Stimulated activated CD4-positive, alpha-beta T cell treated with anti-CD3 and anti-CD28 coated beads, TNF-alpha, amount 100 ng/mL, for 48 hours (primary cell): ENCODE data around the gene MRPL36.

Source experiments
- DNase-seq, 3 donors: peaks; one replicate each; pipeline ENCODE4 v3.0.0-alpha.2; 2020; ENCODE audit warnings: low read depth in 3 of 3

The MRPL36 gene

GRCh38 chr5:1781726-1782384 is 17.8 kb downstream of the MRPL36 start:
- no peak for DNase-seq

- no peak for DNase-seq
These were observed 18.5 kb downstream of the MRPL36 start for GRCh38 chr5:1781107-1781506.

GRCh38 chr5:1780614-1780930 is 19.1 kb downstream of the MRPL36 start:
- no peak for DNase-seq

GRCh38 chr5:1779782-1780613 is 19.6 kb downstream of the MRPL36 start:
- no peak for DNase-seq

- DNase-seq: no peak
These were observed 20.5 kb downstream of the MRPL36 start for GRCh38 chr5:1779021-1779680.

- no peak for DNase-seq
These were observed 21.3 kb downstream of the MRPL36 start for GRCh38 chr5:1778138-1779020.

GRCh38 chr5:1777281-1778137 is 22.1 kb downstream of the MRPL36 start:
- DNase-seq: no peak

- DNase-seq: no peak
These were observed 22.8 kb downstream of the MRPL36 start for GRCh38 chr5:1776831-1777230.

GRCh38 chr5:1772634-1773033 is 27.0 kb downstream of the MRPL36 start:
- no peak for DNase-seq

GRCh38 chr5:1771149-1772065 is 28.2 kb downstream of the MRPL36 start:
- no peak for DNase-seq

GRCh38 chr5:1770443-1770802 is 29.2 kb downstream of the MRPL36 start:
- no peak for DNase-seq

- no peak for DNase-seq
These were observed 29.7 kb downstream of the MRPL36 start for GRCh38 chr5:1769752-1770442.

GRCh38 chr5:1769017-1769640 is 30.5 kb downstream of the MRPL36 start:
- DNase-seq: no peak

- DNase-seq: no peak
These were observed 31.2 kb downstream of the MRPL36 start for GRCh38 chr5:1768283-1769000.

- no peak for DNase-seq
These were observed 31.9 kb downstream of the MRPL36 start for GRCh38 chr5:1767524-1768282.

GRCh38 chr5:1765880-1766235 is 33.8 kb downstream of the MRPL36 start:
- no peak for DNase-seq

GRCh38 chr5:1765141-1765879 is 34.3 kb downstream of the MRPL36 start:
- DNase-seq: no peak
